A549 (cell line): Measurements from ENCODE around the gene ARHGDIA. TPM values are rescaled to one million over a fixed set of nuclear protein-coding genes. Genes with fewer than 3 reads are reported as not detected.

Experiments
- ATAC-seq, 2 experiments: fragments of 200-7000 bp in 1 of 2; fragments of >200 bp in 1 of 2; cut with Nextera tagmentation in 1 of 2; cut with Tn5 transposase in 1 of 2; 3 replicates each; pipeline versions ENCODE4 v1.8.0 to v1.9.1; 2018 to 2020; ENCODE audit warnings: mild to moderate bottlenecking in 1 of 2, moderate library complexity in 1 of 2
- CTCF ChIA-PET: fragments of 300-600 bp; sonication (Branson Sonifier 250); formaldehyde crosslinking; extraction: SDS; loops from one replicate; lab custom pipeline; 2021; ENCODE audit warnings: antibody characterized with exemption, inconsistent platforms; lab: Yijun Ruan, JAX
- POLR2A ChIA-PET: fragments of 350-600 bp; formaldehyde crosslinking; extraction: SDS; loops from one replicate; lab custom pipeline; 2021; ENCODE audit warnings: antibody characterized with exemption, inconsistent platforms; lab: Yijun Ruan, JAX
- DNase-seq, 2 experiments: peaks; one replicate each; pipeline versions ENCODE4 v3.0.0 to v3.0.0-alpha.2; 2011 to 2016; ENCODE audit warnings: low read depth in 1 of 2, low spot score in 1 of 2
- FAIRE-seq: peaks from 2 replicates; lab custom pipeline; 2011; peaks lifted over from hg19 to GRCh38; lab: Jason Lieb, UNC
- H3K27ac ChIP-seq, 2 experiments: fragments of >200 bp; sonication (Bioruptor Twin); formaldehyde crosslinking; 3 replicates each; pipeline ENCODE4 v1.5.1; 2016 to 2017
- H3K4me1 ChIP-seq: fragments of >200 bp; sonication (Bioruptor Twin); formaldehyde crosslinking; 3 replicates; pipeline ENCODE4 v1.6.1; 2016
- H3K4me2 ChIP-seq: fragments of >200 bp; sonication (Bioruptor Twin); formaldehyde crosslinking; 3 replicates; pipeline ENCODE4 v1.6.1; 2016
- H3K4me3 ChIP-seq: fragments of >200 bp; sonication (Bioruptor Twin); formaldehyde crosslinking; 3 replicates; pipeline ENCODE4 v1.5.1; 2016
- H3K9me3 ChIP-seq: fragments of >200 bp; sonication (Bioruptor Twin); formaldehyde crosslinking; 3 replicates; pipeline ENCODE4 v1.6.1; 2016
- ATOH8 ChIP-seq: fragments of 250-450 bp; sonication (Bioruptor Pico); IDR thresholded peaks from 2 replicates; pipeline ENCODE4 v1.5.0; 2020; ENCODE audit warnings: low read depth, mild to moderate bottlenecking, moderate library complexity
- CBX8 ChIP-seq: fragments of 200-600 bp; sonication (generic); IDR thresholded peaks from 2 replicates; pipeline ENCODE4 v1.6.1; 2016
- CEBPB ChIP-seq, 2 experiments: fragments of >200 bp in 1 of 2; sonication (Bioruptor Twin) in 1 of 2; formaldehyde crosslinking in 1 of 2; IDR thresholded peaks; 2 replicates each; pipeline ENCODE4 v1.6.1; 2012 to 2016
- FOSB ChIP-seq: fragments of 250-450 bp; sonication (Bioruptor Pico); IDR thresholded peaks from 2 replicates; pipeline ENCODE4 v1.5.0; 2020; ENCODE audit warnings: mild to moderate bottlenecking, moderate library complexity
- FOXS1 ChIP-seq: fragments of 250-450 bp; sonication (Bioruptor Pico); IDR thresholded peaks from 2 replicates; pipeline ENCODE4 v1.5.0; 2020; ENCODE audit warnings: mild to moderate bottlenecking, moderate library complexity
- GATA3 ChIP-seq: IDR thresholded peaks from 2 replicates; pipeline ENCODE4 v1.6.1; 2012; ENCODE audit warnings: borderline replicate concordance
- HOXA7 ChIP-seq: fragments of 250-450 bp; sonication (Bioruptor Pico); IDR thresholded peaks from 2 replicates; pipeline ENCODE4 v1.5.0; 2020; ENCODE audit warnings: mild to moderate bottlenecking, moderate library complexity
- HOXB13 ChIP-seq: fragments of 250-450 bp; sonication (Bioruptor Pico); IDR thresholded peaks from 2 replicates; pipeline ENCODE4 v1.5.0; 2020; ENCODE audit warnings: low read depth, mild to moderate bottlenecking, moderate library complexity
- JUNB ChIP-seq: fragments of >200 bp; sonication (Bioruptor Twin); formaldehyde crosslinking; IDR thresholded peaks from 2 replicates; pipeline ENCODE4 v1.6.1; 2016
- MAX ChIP-seq: IDR thresholded peaks from 2 replicates; pipeline ENCODE4 v1.6.1; 2012
- MAZ ChIP-seq: fragments of 150-350 bp; IDR thresholded peaks from 2 replicates; pipeline ENCODE4 v1.6.1; 2014; ENCODE audit warnings: antibody characterized with exemption, low read depth, low read length, borderline replicate concordance
- RAD21 ChIP-seq, 2 experiments: fragments of >200 bp in 1 of 2; sonication (Bioruptor Twin) in 1 of 2; formaldehyde crosslinking in 1 of 2; IDR thresholded peaks in 1 of 2; conservative IDR thresholded peaks in 1 of 2; 2 replicates in 1 of 2; 3 replicates in 1 of 2; pipeline ENCODE4 v1.6.1; 2012 to 2018; ENCODE audit warnings: inconsistent platforms in 1 of 2
- REST ChIP-seq: fragments of 200-600 bp; sonication (generic); IDR thresholded peaks from 2 replicates; pipeline ENCODE4 v1.6.1; 2016; ENCODE audit warnings: antibody characterized with exemption, mild to moderate bottlenecking, moderate library complexity
- RFX5 ChIP-seq: fragments of 450-650 bp; IDR thresholded peaks from 2 replicates; pipeline ENCODE4 v1.7.1; 2014; ENCODE audit warnings: antibody characterized with exemption, mild to moderate bottlenecking, moderate library complexity
- WGBS: methylation state at CpG from one replicate; pipeline ENCODE4 v1.1.6; 2017; ENCODE audit errors: missing lambda C conversion rate; 5-methylcytosine and 5-hydroxymethylcytosine counted together
- polyA plus RNA-seq, 4 experiments: library from polyadenylated mRNA; depleted of rRNA in 3 of 4; stranded (reverse); fragments of >200 nt; fragmentation: RNase III in 1 of 4; extraction: RNeasy Plus Mini Kit Qiagen cat#74134 plus additional on column Dnase treatment in 1 of 4; gene quantifications; 2 replicates in 3 of 4; 3 replicates in 1 of 4; pipeline ENCODE4 v1.2.3, GENCODE V29; 2011 to 2017
- TF ChIP-seq, protein P1 (sequence below): fragments of 150-350 bp; IDR thresholded peaks from 2 replicates; pipeline ENCODE4 v1.6.1; 2014; ENCODE audit warnings: low read depth, mild to moderate bottlenecking, low read length
- TF ChIP-seq, protein P2 (sequence below): IDR thresholded peaks from 2 replicates; pipeline ENCODE4 v1.6.1; 2012; ENCODE audit warnings: low read depth, borderline replicate concordance
- TF ChIP-seq, protein P3 (sequence below): fragments of >200 bp; sonication (Bioruptor Twin); formaldehyde crosslinking; IDR thresholded peaks from 3 replicates; pipeline ENCODE4 v1.6.1; 2016

Gene ARHGDIA
- polyA plus RNA-seq, 2 of the 4 experiments (the other 2 are of a cell fraction), result 64.0 to 503 TPM

- Histone ChIP-seq H3K4me3 (no peak overlapping the region), H3K9me3 (no peaks in the 10 kb centered on the region), H3K27ac (no peak overlapping the region), H3K4me1 (peaks cover 7% of the 10 kb centered on the region; the same call in 2 of the 3 replicates), H3K4me2 (no peak overlapping the region)
- no peak for FAIRE-seq
- ChIA-PET POLR2A (no interaction called here), CTCF (interaction anchor here (0.6 to 2.8 kb wide), 7 partner anchors 14 to 125 kb away, joined by 3 to 7 read pairs (median 5); partner anchors contain the start of gene MAFG)
- WGBS, result 88% methylated on average over 9 of the region's 10 CpGs
- ATAC-seq, result no peak
- TF ChIP-seq CBX8, result no peak
- TF ChIP-seq, protein P1, sequence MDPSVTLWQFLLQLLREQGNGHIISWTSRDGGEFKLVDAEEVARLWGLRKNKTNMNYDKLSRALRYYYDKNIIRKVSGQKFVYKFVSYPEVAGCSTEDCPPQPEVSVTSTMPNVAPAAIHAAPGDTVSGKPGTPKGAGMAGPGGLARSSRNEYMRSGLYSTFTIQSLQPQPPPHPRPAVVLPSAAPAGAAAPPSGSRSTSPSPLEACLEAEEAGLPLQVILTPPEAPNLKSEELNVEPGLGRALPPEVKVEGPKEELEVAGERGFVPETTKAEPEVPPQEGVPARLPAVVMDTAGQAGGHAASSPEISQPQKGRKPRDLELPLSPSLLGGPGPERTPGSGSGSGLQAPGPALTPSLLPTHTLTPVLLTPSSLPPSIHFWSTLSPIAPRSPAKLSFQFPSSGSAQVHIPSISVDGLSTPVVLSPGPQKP, result no peak
- no peak for TF ChIP-seq MAZ
- no peak for TF ChIP-seq GATA3
- TF ChIP-seq, protein P2, sequence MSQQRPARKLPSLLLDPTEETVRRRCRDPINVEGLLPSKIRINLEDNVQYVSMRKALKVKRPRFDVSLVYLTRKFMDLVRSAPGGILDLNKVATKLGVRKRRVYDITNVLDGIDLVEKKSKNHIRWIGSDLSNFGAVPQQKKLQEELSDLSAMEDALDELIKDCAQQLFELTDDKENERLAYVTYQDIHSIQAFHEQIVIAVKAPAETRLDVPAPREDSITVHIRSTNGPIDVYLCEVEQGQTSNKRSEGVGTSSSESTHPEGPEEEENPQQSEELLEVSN, result no peak
- no peak for TF ChIP-seq HOXA7
- no peak for TF ChIP-seq JUNB
- no peak for DNase-seq
Observed at GRCh38 chr17:81905993-81906392, 34.9 kb upstream of the ARHGDIA start.

DNA sequence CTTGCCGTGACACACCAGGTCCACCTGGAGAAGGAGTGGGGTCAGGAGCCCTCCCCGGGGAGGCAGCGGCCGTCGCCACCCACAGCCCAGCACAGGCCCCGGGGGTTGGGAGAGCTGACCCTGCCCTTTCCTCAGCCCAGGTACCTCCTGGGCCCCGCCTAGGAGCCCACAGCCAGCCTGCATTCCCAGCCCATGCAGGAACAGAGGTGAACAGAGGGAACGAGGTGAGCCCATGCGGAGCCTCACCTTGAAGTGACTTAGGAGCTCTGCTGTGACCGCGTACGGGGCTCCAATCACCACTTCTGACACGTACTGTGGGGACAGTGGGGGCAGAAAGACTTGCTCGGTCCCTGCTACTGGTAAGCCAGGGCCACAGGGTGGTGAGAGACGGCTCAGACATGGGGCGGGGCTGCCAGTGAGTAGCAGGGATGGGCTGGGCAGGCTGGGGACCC is 34.3 kb upstream of the ARHGDIA start:
- 91% methylated on average over 16 of the region's 16 CpGs for WGBS
- no peak for DNase-seq
- CTCF ChIA-PET, result interaction anchor here (0.6 to 2.8 kb wide), 5 partner anchors 23 to 125 kb away, joined by 4 to 7 read pairs (median 5); partner anchors contain the start of gene MAFG
- ATAC-seq, result no peak
- FAIRE-seq, result no peak
- peaks cover 4% of the 10 kb centered on the region; the same call in 2 of the 3 replicates for H3K4me1 ChIP-seq
- POLR2A ChIA-PET, result no interaction called here
- no peaks in the 10 kb centered on the region for H3K9me3 ChIP-seq
- H3K4me3 ChIP-seq, result no peak overlapping the region
- no peak overlapping the region for H3K4me2 ChIP-seq
- no peak overlapping the region for H3K27ac ChIP-seq
- TF ChIP-seq RFX5 (no peak), ATOH8 (CRISPR knock-in tag) (no peak), HOXB13 (CRISPR knock-in tag) (no peak), CEBPB (IDR thresholded peaks at IDR 0.05) (no peak), RAD21 (conservative IDR thresholded peaks at IDR 0.05 in 1 of 2, IDR thresholded peaks at IDR 0.05 in 1 of 2) (no peak), MAX (no peak), REST (no peak), FOSB (CRISPR knock-in tag) (no peak), FOXS1 (CRISPR knock-in tag) (no peak)
- TF ChIP-seq, protein P3, sequence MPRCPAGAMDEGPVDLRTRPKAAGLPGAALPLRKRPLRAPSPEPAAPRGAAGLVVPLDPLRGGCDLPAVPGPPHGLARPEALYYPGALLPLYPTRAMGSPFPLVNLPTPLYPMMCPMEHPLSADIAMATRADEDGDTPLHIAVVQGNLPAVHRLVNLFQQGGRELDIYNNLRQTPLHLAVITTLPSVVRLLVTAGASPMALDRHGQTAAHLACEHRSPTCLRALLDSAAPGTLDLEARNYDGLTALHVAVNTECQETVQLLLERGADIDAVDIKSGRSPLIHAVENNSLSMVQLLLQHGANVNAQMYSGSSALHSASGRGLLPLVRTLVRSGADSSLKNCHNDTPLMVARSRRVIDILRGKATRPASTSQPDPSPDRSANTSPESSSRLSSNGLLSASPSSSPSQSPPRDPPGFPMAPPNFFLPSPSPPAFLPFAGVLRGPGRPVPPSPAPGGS, result no peak
